Duodenal mucosa (tissue), 2 donors: ENCODE measurements around the gene CEP350.
A peak's percentile ranks its signal among the peaks of the same experiment; 100 is the strongest.

Source experiments
- H3K27ac ChIP-seq: one replicate; pipeline ENCODE4 v1.7.0; 2013; ENCODE audit warnings: low read depth, low read length
- H3K27me3 ChIP-seq, 2 donors: one replicate each; pipeline ENCODE4 v1.7.0; 2013; ENCODE audit warnings: low read length in 2 of 2, control low read depth in 1 of 2; ENCODE audit not compliant: insufficient read depth in 2 of 2, control insufficient read depth in 1 of 2
- H3K36me3 ChIP-seq, 2 donors: one replicate each; pipeline ENCODE4 v1.7.0; 2013; ENCODE audit warnings: low read length in 2 of 2, control low read depth in 1 of 2; ENCODE audit not compliant: insufficient read depth in 2 of 2, control insufficient read depth in 1 of 2
- H3K4me1 ChIP-seq, 2 donors: one replicate each; pipeline ENCODE4 v1.7.0; 2013; ENCODE audit warnings: low read length in 2 of 2, control low read depth in 1 of 2; ENCODE audit not compliant: insufficient read depth in 2 of 2, control insufficient read depth in 1 of 2
- H3K4me3 ChIP-seq, 2 donors: one replicate each; pipeline ENCODE4 v1.7.0; 2013; ENCODE audit warnings: low read length in 2 of 2, low read depth in 1 of 2
- H3K9ac ChIP-seq, 2 donors: one replicate each; pipeline ENCODE4 v1.7.0; 2013; ENCODE audit warnings: low read length in 2 of 2, low read depth in 1 of 2
- H3K9me3 ChIP-seq, 2 donors: one replicate each; pipeline ENCODE4 v1.7.0; 2013; ENCODE audit warnings: low read length in 2 of 2, control low read depth in 1 of 2; ENCODE audit not compliant: control insufficient read depth in 1 of 2

CEP350 gene

GRCh38 chr1:180151508-180151907, 196.9 kb downstream of the CEP350 start:
- no peak overlapping the region for H3K4me3 ChIP-seq
- no peaks in the 10 kb centered on the region for H3K9me3 ChIP-seq
- no peaks in the 10 kb centered on the region for H3K36me3 ChIP-seq
- H3K9ac ChIP-seq = no peak overlapping the region
- H3K27me3 ChIP-seq = no peaks in the 10 kb centered on the region
- H3K27ac ChIP-seq = no peak overlapping the region
- H3K4me1 ChIP-seq = peaks cover 16 to 20% of the 10 kb centered on the region in 2 donors

- Histone ChIP-seq H3K4me3 (no peak overlapping the region), H3K36me3 (no peaks in the 10 kb centered on the region), H3K27me3 (no peaks in the 10 kb centered on the region), H3K27ac (no peak overlapping the region), H3K9ac (no peak overlapping the region), H3K9me3 (no peaks in the 10 kb centered on the region), H3K4me1 (peaks cover 27 to 31% of the 10 kb centered on the region in 2 donors)
Observed at GRCh38 chr1:180152588-180152987, 198.0 kb downstream of the CEP350 start.

DNA sequence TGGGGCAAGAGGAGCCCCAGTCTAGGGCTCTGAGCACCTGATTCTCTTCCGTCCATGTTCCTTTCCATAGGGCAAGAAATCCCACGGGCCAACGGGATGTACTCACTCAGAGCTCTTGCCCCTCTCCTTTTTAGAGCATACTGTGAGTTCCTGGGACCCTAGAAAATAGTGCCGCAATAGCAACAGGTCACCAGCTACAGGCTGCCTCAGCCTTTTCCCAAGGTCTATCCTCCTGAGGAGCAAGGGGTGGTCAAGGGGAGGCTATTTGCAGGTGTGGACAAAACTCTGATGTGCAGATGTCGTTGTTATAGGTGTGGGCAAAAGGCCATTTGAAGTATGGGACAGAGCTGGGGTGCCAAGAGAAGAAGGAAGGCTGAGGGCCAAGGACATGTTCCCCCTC, 198.4 kb downstream of the CEP350 start:
- Histone ChIP-seq H3K36me3 (no peaks in the 10 kb centered on the region), H3K27me3 (no peaks in the 10 kb centered on the region), H3K9me3 (no peaks in the 10 kb centered on the region), H3K4me3 (no peak overlapping the region), H3K4me1 (peaks cover 31 to 35% of the 10 kb centered on the region in 2 donors), H3K27ac (no peak overlapping the region), H3K9ac (no peak overlapping the region)

- H3K36me3 ChIP-seq = no peaks in the 10 kb centered on the region
- H3K4me3 ChIP-seq = peak overlapping the region; percentile 84 to 99
- peak overlapping the region; percentile 64 to 91 for H3K9ac ChIP-seq
- peak overlapping the region; percentile 70 for H3K27ac ChIP-seq
- no peaks in the 10 kb centered on the region for H3K9me3 ChIP-seq
- no peaks in the 10 kb centered on the region for H3K27me3 ChIP-seq
- peaks cover 41 to 44% of the 10 kb centered on the region in 2 donors for H3K4me1 ChIP-seq
Observed at GRCh38 chr1:180154003-180154324, 199.4 kb downstream of the CEP350 start.

DNA sequence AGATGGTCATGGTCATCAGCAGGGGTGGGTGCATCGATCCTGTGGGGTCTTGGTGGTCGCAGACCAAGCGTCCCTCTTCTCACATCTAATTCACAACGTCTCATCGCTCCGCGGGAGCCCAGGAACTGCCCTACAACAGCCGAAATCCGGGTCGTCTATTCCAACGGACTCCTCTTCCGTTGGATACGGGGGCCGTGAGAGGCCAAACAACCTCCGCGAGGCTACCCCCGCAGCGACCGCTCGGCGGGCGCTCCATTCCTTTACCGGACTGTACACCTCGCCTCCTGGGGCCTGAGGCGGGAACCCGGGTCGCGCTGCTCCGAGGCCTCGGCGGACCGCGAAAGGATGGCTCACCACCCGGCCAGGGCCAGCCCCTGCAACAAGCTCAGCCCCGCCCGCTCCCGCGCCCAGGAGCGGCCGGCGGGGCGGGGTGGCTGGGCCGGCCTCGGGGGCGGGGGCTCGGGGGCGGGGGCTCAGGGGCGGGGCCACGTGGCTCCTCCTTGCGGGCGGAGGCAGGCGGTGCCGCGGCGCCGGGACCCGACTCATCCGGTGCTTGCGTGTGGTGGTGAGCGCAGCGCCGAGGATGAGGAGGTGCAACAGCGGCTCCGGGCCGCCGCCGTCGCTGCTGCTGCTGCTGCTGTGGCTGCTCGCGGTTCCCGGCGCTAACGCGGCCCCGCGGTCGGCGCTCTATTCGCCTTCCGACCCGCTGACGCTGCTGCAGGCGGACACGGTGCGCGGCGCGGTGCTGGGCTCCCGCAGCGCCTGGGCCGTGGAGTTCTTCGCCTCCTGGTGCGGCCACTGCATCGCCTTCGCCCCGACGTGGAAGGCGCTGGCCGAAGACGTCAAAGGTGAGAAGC, 199.9 kb downstream of the CEP350 start, which contains the start of gene QSOX1:
Gene QSOX1, plus strand, starts transcription at position 545 of the 857 bp plus-strand sequence. Its CDS starts 39 bp downstream, at position 584.
- Histone ChIP-seq H3K27ac (peak within 1 kb of the TSS; percentile 70), H3K36me3 (no peaks in the 10 kb centered on the region), H3K9me3 (no peaks in the 10 kb centered on the region), H3K4me1 (peaks cover 46 to 47% of the 10 kb centered on the region in 2 donors), H3K27me3 (no peaks in the 10 kb centered on the region), H3K4me3 (peak within 1 kb of the TSS; percentile 84 to 99), H3K9ac (peak within 1 kb of the TSS; percentile 76 to 91)

DNA sequence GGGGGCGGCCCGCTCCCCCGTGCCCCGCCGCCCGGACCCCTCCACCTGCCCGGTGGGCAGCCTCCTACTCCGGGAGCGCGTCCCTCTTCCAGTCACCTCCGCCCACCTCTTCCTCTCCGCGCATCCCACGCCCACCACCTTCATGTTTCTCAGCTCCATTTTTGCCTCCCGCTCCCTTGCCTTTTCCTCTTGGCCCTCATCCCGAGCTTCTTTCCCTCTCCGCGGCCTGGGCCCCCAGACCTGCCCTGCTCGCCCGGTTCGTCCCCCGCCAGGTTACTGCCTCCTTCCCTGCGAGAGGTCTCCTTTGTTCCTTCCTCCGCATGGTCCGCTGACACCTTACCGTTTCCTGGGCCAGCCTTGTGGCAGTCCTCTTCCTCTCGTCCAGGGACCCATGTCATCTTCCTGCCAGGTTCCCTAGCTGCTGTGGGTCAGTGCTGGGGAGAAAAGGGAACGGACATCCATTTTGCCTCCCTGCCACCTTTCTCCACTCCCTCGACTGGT, 200.6 kb downstream of the CEP350 start:
- H3K9ac ChIP-seq = peak overlapping the region; percentile 59 to 76
- peak overlapping the region; percentile 74 to 84 for H3K4me3 ChIP-seq
- H3K36me3 ChIP-seq = no peaks in the 10 kb centered on the region
- H3K27me3 ChIP-seq = no peaks in the 10 kb centered on the region
- H3K4me1 ChIP-seq = peaks cover 47 to 51% of the 10 kb centered on the region in 2 donors
- H3K9me3 ChIP-seq = no peaks in the 10 kb centered on the region
- peak overlapping the region; percentile 60 for H3K27ac ChIP-seq

- no peaks in the 10 kb centered on the region for H3K9me3 ChIP-seq
- peak overlapping the region; percentile 59 to 76 for H3K9ac ChIP-seq
- H3K4me1 ChIP-seq = peaks cover 47 to 56% of the 10 kb centered on the region in 2 donors
- H3K4me3 ChIP-seq = peak overlapping the region; percentile 74 to 84
- H3K27ac ChIP-seq = no peak overlapping the region
- no peaks in the 10 kb centered on the region for H3K27me3 ChIP-seq
- no peaks in the 10 kb centered on the region for H3K36me3 ChIP-seq
Observed at GRCh38 chr1:180156201-180156600, 201.6 kb downstream of the CEP350 start.

DNA sequence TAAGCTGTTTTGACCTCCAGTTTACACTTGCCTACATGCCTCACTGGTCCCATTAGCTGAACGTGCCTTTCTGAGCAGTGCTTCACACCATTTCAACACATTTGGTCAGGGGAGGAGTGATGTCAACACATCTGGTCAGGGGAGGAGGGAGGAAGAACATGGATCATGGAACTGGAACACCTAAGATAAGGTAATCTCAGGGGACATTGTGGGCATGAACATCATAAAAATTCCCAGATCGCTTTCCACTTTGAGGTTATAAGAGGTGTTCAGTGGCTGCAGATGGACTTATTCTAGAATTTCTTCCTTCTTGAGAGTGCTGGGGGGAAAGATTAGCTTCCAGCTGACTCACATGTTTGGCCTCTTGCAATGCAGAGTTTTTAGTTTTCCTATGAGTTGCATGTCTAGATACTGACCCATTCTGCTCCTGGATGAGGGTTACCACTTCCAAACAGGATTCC, 202.1 kb downstream of the CEP350 start:
- no peaks in the 10 kb centered on the region for H3K36me3 ChIP-seq
- H3K9ac ChIP-seq = peak overlapping the region in 1 of 2 donors; percentile 76
- peaks cover 47 to 56% of the 10 kb centered on the region in 2 donors for H3K4me1 ChIP-seq
- H3K27me3 ChIP-seq = no peaks in the 10 kb centered on the region
- peak overlapping the region; percentile 74 to 84 for H3K4me3 ChIP-seq
- peak overlapping the region; percentile 30 for H3K27ac ChIP-seq
- no peaks in the 10 kb centered on the region for H3K9me3 ChIP-seq

GRCh38 chr1:180157108-180157507, 202.5 kb downstream of the CEP350 start:
- Histone ChIP-seq H3K4me3 (peak overlapping the region; percentile 74 to 84), H3K36me3 (no peaks in the 10 kb centered on the region), H3K27me3 (no peaks in the 10 kb centered on the region), H3K27ac (peak overlapping the region; percentile 61), H3K9ac (peak overlapping the region; percentile 20 to 76), H3K4me1 (peaks cover 47 to 56% of the 10 kb centered on the region in 2 donors), H3K9me3 (no peaks in the 10 kb centered on the region)

- Histone ChIP-seq H3K36me3 (no peaks in the 10 kb centered on the region), H3K4me3 (peak overlapping the region; percentile 74 to 84), H3K27me3 (no peaks in the 10 kb centered on the region), H3K4me1 (peaks cover 47 to 57% of the 10 kb centered on the region in 2 donors), H3K9ac (peak overlapping the region; percentile 20 to 76), H3K27ac (peak overlapping the region; percentile 61), H3K9me3 (no peaks in the 10 kb centered on the region)
Observed at GRCh38 chr1:180157576-180158057, 203.0 kb downstream of the CEP350 start.
